A549 treated with ZK216348 at 1 μM for 4 hours (cell line): Measurements from ENCODE around the gene BANF1. TPM values are rescaled to one million over a fixed set of nuclear protein-coding genes. Genes with fewer than 3 reads are reported as not detected.

Source experiments
- total RNA-seq: library from RNA; stranded (reverse); fragments of 200-300 nt; extraction: Qiagen RNA extraction; gene quantifications from 5 replicates; pipeline ENCODE4 v1.2.3, GENCODE V29; 2022; ENCODE audit warnings: low read depth

BANF1 gene, protein sequence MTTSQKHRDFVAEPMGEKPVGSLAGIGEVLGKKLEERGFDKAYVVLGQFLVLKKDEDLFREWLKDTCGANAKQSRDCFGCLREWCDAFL
- total RNA-seq: 370 to 493 TPM (median 487 TPM) in 5 replicates

DNA sequence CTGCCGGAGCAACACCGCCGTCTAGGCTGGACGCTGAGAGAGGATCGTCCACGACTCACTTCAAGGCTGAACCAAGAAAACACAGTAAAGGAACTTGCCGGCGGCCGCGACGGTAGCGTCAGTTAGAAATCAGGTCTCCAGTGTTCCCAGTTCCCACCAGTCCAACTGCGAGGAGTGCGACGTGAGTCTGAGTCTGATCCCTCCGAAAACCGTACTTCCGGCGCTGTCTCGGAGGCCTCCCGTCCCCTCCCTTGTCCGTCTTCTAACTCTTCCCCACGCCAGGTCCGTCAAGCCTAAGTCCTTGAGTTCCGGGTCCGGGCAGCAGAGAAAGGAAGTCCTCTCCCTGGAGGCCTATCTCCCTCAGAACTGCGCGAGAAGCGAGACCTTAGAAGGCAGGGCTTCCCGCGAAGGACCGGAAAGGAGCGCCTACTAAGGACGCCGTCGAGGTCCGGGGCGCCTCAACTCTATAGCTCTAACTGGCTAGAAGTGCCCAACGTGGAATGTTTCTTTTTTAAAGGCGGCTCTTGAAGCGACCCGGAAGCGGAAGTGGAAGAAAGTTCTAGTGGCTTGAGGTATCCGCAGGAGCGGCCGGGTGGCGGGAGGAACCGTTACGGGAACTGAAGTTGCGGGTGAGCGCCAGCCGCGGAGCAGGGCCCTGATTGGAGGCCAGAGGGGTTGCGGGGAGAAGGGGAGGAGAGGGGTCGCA is at the start of gene BANF1, which contains the start of gene EIF1AD:
TSS of gene BANF1 (plus strand) at position 562 of the 706 bp plus-strand sequence. CDS start 748 bp downstream, outside the sequence.
TSS of gene EIF1AD (minus strand) at position 216 of the 706 bp plus-strand sequence. CDS start 1,768 bp downstream, outside the sequence.

DNA sequence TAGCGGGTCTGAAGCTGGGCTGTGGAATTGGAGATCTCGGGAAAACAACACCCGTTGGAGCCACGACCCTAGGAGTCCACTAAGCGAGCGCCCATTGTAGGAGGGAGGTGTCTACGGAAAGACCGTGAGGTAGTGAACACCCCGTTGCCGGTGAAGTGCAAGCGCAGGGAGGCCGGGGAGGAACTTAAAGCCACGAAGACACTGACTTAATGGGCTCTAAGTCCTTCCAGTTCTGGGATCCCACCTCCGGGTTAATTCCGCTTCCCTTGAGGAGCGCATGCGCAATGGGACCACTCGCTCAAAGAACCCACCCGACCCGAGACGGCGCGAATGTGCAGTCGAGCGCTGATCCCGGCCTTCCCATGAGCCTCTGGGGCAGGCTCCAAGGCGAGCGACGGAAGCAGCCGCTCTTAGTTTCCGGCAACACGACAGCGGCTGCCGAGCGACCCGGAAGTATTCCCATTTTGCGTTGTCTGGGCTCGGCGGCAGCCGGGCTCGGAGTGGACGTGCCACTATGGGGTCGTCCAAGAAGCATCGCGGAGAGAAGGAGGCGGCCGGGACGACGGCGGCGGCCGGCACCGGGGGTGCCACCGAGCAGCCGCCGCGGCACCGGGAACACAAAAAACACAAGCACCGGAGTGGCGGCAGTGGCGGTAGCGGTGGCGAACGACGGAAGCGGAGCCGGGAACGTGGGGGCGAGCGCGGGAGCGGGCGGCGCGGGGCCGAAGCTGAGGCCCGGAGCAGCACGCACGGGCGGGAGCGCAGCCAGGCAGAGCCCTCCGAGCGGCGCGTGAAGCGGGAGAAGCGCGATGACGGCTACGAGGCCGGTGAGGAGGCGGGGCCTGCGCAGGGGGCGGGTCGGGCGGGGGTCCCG is 40.8 kb upstream of the BANF1 start, which contains the start of gene SART1:
TSS of gene SART1 (plus strand) at position 468 of the 874 bp plus-strand sequence. CDS start at position 515, 47 bp downstream.

GRCh38 chr11:66011785-66012303 is 9.5 kb downstream of the BANF1 start, which contains the start of gene CST6:
CST6 (plus strand) TSS chr11:66012008; CDS start chr11:66012045, 37 bp downstream.

GRCh38 chr11:66026017-66026529 is 23.8 kb downstream of the BANF1 start, which contains the start of gene CATSPER1:
CATSPER1 (minus strand) TSS chr11:66026479; CDS start chr11:66026379, 100 bp downstream.

GRCh38 chr11:66048547-66049323 is 46.4 kb downstream of the BANF1 start, which contains the start of gene GAL3ST3:
GAL3ST3 (minus strand) TSS chr11:66049161; CDS start chr11:66045415, 3,746 bp downstream.

GRCh38 chr11:66051766-66052663 is 49.7 kb downstream of the BANF1 start, which contains the start of gene SF3B2:
SF3B2 (plus strand) TSS chr11:66052364; CDS start chr11:66052385, 21 bp downstream.

Other genes with a start within 250 kb of the BANF1 start
- gene AP5B1, start 221.5 kb upstream of the BANF1 start, total RNA-seq: 6.0 to 13.9 TPM (median 11.2 TPM) in 5 replicates
- 0.08 to 0.15 TPM (median 0.09 TPM) in 3 of 5 replicates, not detected in the others for gene OVOL1, start 215.4 kb upstream of the BANF1 start, total RNA-seq
- not detected in 5 replicates for gene SNX32, start 168.5 kb upstream of the BANF1 start, total RNA-seq
- gene CFL1, start 144.3 kb upstream of the BANF1 start, total RNA-seq: 1,889 to 2,400 TPM (median 2,225 TPM) in 5 replicates
- 23.9 to 43.5 TPM (median 31.9 TPM) in 5 replicates for gene MUS81, start 142.1 kb upstream of the BANF1 start, total RNA-seq
- 0.92 to 1.8 TPM (median 1.4 TPM) in 5 replicates for gene EFEMP2, start 129.7 kb upstream of the BANF1 start, total RNA-seq
- gene CTSW, start 122.7 kb upstream of the BANF1 start, total RNA-seq: 0.20 TPM in 1 of 5 replicates, not detected in the others
- 62.6 to 93.4 TPM (median 84.9 TPM) in 5 replicates for gene FIBP, start 114.0 kb upstream of the BANF1 start, total RNA-seq
- gene CCDC85B, start 111.8 kb upstream of the BANF1 start, total RNA-seq: 20.0 to 52.5 TPM (median 49.0 TPM) in 5 replicates
- gene FOSL1, start 102.1 kb upstream of the BANF1 start, total RNA-seq: 132 to 214 TPM (median 155 TPM) in 5 replicates
- 27.1 to 54.3 TPM (median 50.1 TPM) in 5 replicates for gene C11orf68, start 83.4 kb upstream of the BANF1 start, total RNA-seq
- gene DRAP1, start 83.1 kb upstream of the BANF1 start, total RNA-seq: 158 to 325 TPM (median 225 TPM) in 5 replicates
- not detected in 5 replicates for gene TSGA10IP, start 57.0 kb upstream of the BANF1 start, total RNA-seq
- gene SART1, start 40.8 kb upstream of the BANF1 start, total RNA-seq: 43.2 to 70.5 TPM (median 61.2 TPM) in 5 replicates
- gene EIF1AD, start 346 bp upstream of the BANF1 start, total RNA-seq: 36.9 to 46.3 TPM (median 39.5 TPM) in 5 replicates
- gene CST6, start 9.5 kb downstream of the BANF1 start, total RNA-seq: not detected in 5 replicates
- gene CATSPER1, start 24.0 kb downstream of the BANF1 start, total RNA-seq: 1.2 to 2.4 TPM (median 2.1 TPM) in 5 replicates
- gene GAL3ST3, start 46.7 kb downstream of the BANF1 start, total RNA-seq: not detected in 5 replicates
- 166 to 198 TPM (median 173 TPM) in 5 replicates for gene SF3B2, start 49.9 kb downstream of the BANF1 start, total RNA-seq
- 54.8 to 98.9 TPM (median 79.2 TPM) in 5 replicates for gene PACS1, start 67.8 kb downstream of the BANF1 start, total RNA-seq